ENCODE data around the gene CCNA2. TPM values are rescaled to one million over a fixed set of nuclear protein-coding genes. Genes with fewer than 3 reads are reported as not detected.

CCNA2 gene
- polyA plus RNA-seq (ENCODE audit: insufficient read length in 4 of 4) = 10 to 100 TPM; 33.1 to 36.0 (median 34.9) TPM

- peak; percentile 85 to 96 (median 89) for DNase-seq (ENCODE audit: low read depth in 4 of 4, low spot score in 2 of 4)
Measured at GRCh38 chr4:121823505-121824170, at the start of gene CCNA2. Gene CCNA2, minus strand, starts transcription at chr4:121823883. Its CDS starts 255 bp downstream, at chr4:121823628.

- DNase-seq (ENCODE audit: low read depth in 4 of 4, low spot score in 2 of 4) = peak; percentile 90 to 98 (median 94)
Measured at GRCh38 chr4:121869841-121870822, 46.4 kb upstream of the CCNA2 start, which contains the start of gene BBS7. Gene BBS7, minus strand, starts transcription at chr4:121870474. Its CDS starts 161 bp downstream, at chr4:121870313.

GRCh38 chr4:121863799-121864198 is 40.1 kb upstream of the CCNA2 start:
- DNase-seq (ENCODE audit: low read depth in 4 of 4, low spot score in 2 of 4) = no peak

- no peak for DNase-seq (ENCODE audit: low read depth in 4 of 4, low spot score in 2 of 4)
Measured at GRCh38 chr4:121861426-121861825, 37.7 kb upstream of the CCNA2 start.

- no peak for DNase-seq (ENCODE audit: low read depth in 4 of 4, low spot score in 2 of 4)
Measured at GRCh38 chr4:121860121-121860520, 36.4 kb upstream of the CCNA2 start.

- no peak for DNase-seq (ENCODE audit: low read depth in 4 of 4, low spot score in 2 of 4)
Measured at GRCh38 chr4:121851354-121851753, 27.7 kb upstream of the CCNA2 start.

- no peak for DNase-seq (ENCODE audit: low read depth in 4 of 4, low spot score in 2 of 4)
Measured at GRCh38 chr4:121846662-121847061, 23.0 kb upstream of the CCNA2 start.

GRCh38 chr4:121842862-121843261 is 19.2 kb upstream of the CCNA2 start:
- no peak for DNase-seq (ENCODE audit: low read depth in 4 of 4, low spot score in 2 of 4)

- DNase-seq (ENCODE audit: low read depth in 4 of 4, low spot score in 2 of 4) = no peak
Measured at GRCh38 chr4:121838136-121838535, 14.5 kb upstream of the CCNA2 start.

GRCh38 chr4:121829511-121829910 is 5.8 kb upstream of the CCNA2 start:
- DNase-seq (ENCODE audit: low read depth in 4 of 4, low spot score in 2 of 4) = no peak

- DNase-seq (ENCODE audit: low read depth in 4 of 4, low spot score in 2 of 4) = no peak
Measured at GRCh38 chr4:121827853-121828252, 4.2 kb upstream of the CCNA2 start.

- DNase-seq (ENCODE audit: low read depth in 4 of 4, low spot score in 2 of 4) = no peak
Measured at GRCh38 chr4:121824950-121825349, 1.3 kb upstream of the CCNA2 start.

GRCh38 chr4:121824171-121824527 is 466 bp upstream of the CCNA2 start:
- DNase-seq (ENCODE audit: low read depth in 4 of 4, low spot score in 2 of 4) = no peak

GRCh38 chr4:121822796-121823504 is 733 bp downstream of the CCNA2 start:
- DNase-seq (ENCODE audit: low read depth in 4 of 4, low spot score in 2 of 4) = no peak

- no peak for DNase-seq (ENCODE audit: low read depth in 4 of 4, low spot score in 2 of 4)
Measured at GRCh38 chr4:121822047-121822446, 1.6 kb downstream of the CCNA2 start.

GRCh38 chr4:121819216-121819965 is 4.3 kb downstream of the CCNA2 start:
- no peak for DNase-seq (ENCODE audit: low read depth in 4 of 4, low spot score in 2 of 4)

- no peak for DNase-seq (ENCODE audit: low read depth in 4 of 4, low spot score in 2 of 4)
Measured at GRCh38 chr4:121818215-121818614, 5.5 kb downstream of the CCNA2 start.

GRCh38 chr4:121817701-121818100 is 6.0 kb downstream of the CCNA2 start:
- no peak for DNase-seq (ENCODE audit: low read depth in 4 of 4, low spot score in 2 of 4)

- DNase-seq (ENCODE audit: low read depth in 4 of 4, low spot score in 2 of 4) = no peak
Measured at GRCh38 chr4:121817006-121817405, 6.7 kb downstream of the CCNA2 start.

- no peak for DNase-seq (ENCODE audit: low read depth in 4 of 4, low spot score in 2 of 4)
Measured at GRCh38 chr4:121814756-121815155, 8.9 kb downstream of the CCNA2 start.

All from left renal cortex interstitium (tissue), 4 donors.